Vein endothelial cell (primary cell): ENCODE results near the gene MRAP2. TPM values are rescaled to one million over a fixed set of nuclear protein-coding genes. Genes with fewer than 3 reads are reported as not detected.

ENCODE experiments used
- total RNA-seq: library from RNA; depleted of rRNA; stranded (reverse); fragments of >200 nt; gene quantifications from 2 replicates; pipeline ENCODE4 v1.2.3, GENCODE V29; 2012

MRAP2 gene
- 3.6 and 3.8 TPM in 2 replicates for total RNA-seq

DNA sequence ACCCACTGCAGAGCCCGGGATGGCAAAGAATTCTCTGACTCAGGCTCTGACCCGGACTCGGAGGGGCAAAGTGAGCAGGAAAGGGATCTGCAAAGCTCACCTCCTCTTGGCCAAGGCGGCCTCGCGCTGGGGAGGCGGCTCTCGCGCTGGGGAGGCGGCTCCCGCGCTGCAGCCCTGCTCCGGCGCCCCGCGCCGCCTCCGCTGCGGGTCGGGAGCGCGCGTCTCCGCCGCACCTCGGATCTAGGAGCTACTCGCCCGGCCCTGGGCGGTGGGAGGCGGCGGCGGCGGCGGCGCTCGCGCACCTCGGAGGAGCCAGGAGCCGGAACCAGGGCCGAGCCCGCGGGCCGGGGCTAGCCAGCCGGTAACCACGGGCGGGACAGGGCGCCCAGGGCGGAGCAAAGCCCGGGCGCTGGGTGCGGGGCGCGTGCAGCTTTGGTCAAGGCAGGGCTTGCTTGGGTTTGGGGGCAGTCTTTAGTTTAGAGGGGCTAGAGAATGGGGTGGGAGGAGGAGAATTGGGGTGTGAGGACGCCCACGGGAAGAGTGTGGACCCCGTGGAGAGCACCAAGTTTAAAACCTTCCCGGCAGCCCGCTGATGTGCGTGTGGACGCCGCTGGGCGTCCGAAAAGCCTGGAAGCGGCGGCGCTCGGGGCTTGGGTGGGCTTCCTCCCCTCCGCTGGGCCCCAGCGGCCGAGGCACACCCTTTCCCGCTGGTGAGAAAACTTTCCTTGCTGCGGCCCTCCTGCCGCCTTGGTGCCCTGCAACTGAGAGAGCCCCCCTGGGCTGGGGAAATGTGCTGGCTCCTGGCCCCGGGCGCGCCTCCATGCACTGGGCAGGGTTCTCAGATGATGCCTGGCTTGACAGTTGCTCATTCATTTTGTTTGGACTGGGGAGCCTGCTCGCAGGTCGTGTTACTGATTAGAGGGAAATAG lies at the start of gene MRAP2:
Gene MRAP2 (plus strand): TSS at position 250 of the 929 bp plus-strand sequence. CDS start 21,547 bp downstream, outside the sequence.

Other genes starting within 250 kb of the MRAP2 start
- gene RIPPLY2, start 180.4 kb upstream of the MRAP2 start, total RNA-seq, result not detected in 2 replicates
- gene CYB5R4, start 174.1 kb upstream of the MRAP2 start, total RNA-seq, result 5.9 and 7.6 TPM in 2 replicates
- 6.5 and 8.0 TPM in 2 replicates for gene CEP162, start 193.9 kb downstream of the MRAP2 start, total RNA-seq